HCT116 (cell line): ENCODE data around the gene ABTB2. TPM values are rescaled to one million over a fixed set of nuclear protein-coding genes. Genes with fewer than 3 reads are reported as not detected.

Experiments
- ATAC-seq: fragments of 200-7000 bp; cut with Tn5 transposase; 2 replicates; pipeline ENCODE4 v1.9.1; 2020; ENCODE audit warnings: mild to moderate bottlenecking, moderate library complexity
- BruUV-seq: library from RNA; stranded (reverse); fragments of 400-500 nt; replicated peaks from 2 replicates; lab custom pipeline; 2021; lab: Mats Ljungman, UMichigan
- CTCF ChIA-PET: fragments of 300-600 bp; sonication (Branson Sonifier 250); formaldehyde crosslinking; loops from one replicate; lab custom pipeline; 2021; ENCODE audit warnings: antibody characterized with exemption; lab: Charles Lee
- POLR2A ChIA-PET: fragments of 300-600, 350-600 bp; sonication (Branson Sonifier 250); formaldehyde crosslinking; loops from one replicate; lab custom pipeline; 2021; ENCODE audit warnings: antibody characterized with exemption; lab: Charles Lee
- RAD21 ChIA-PET, 2 experiments: fragments of 300-600 bp; sonication (Branson Sonifier 250); formaldehyde crosslinking; loops; one replicate each; lab custom pipeline; 2023; ENCODE audit warnings: low total read pairs in 2 of 2; ENCODE audit not compliant: uncharacterized antibody in 2 of 2, unreplicated experiment in 2 of 2, low non-redundant PET in 1 of 2; lab: Charles Lee
- DNase-seq: peaks from one replicate; pipeline ENCODE4 v3.0.0-alpha.2; 2010; ENCODE audit warnings: low read depth, low spot score
- H2AFZ ChIP-seq: fragments of 200-600 bp; shearing (Covaris generic), sonication (generic); 2 replicates; pipeline ENCODE4 v1.6.1; 2017; ENCODE audit warnings: low read depth, mixed run types, mixed read lengths, antibody characterized with exemption, low read length; ENCODE audit not compliant: poor library complexity, severe bottlenecking
- H3K27ac ChIP-seq: 2 replicates; pipeline ENCODE4 v1.5.1; 2012; ENCODE audit warnings: low read depth, low read length
- H3K27me3 ChIP-seq: fragments of 200-600 bp; sonication (generic); 2 replicates; pipeline ENCODE4 v1.6.1; 2016; ENCODE audit warnings: mixed run types, low read length, mixed read lengths; ENCODE audit not compliant: insufficient read depth
- H3K36me3 ChIP-seq, 2 experiments: fragments of 200-500 bp in 1 of 2; fragments of 200-600 bp in 1 of 2; sonication (Bioruptor generic) in 1 of 2; sonication (generic) in 1 of 2; 2 replicates each; pipeline versions ENCODE4 v1.5.1 to v1.6.1; 2014 to 2016; ENCODE audit warnings: low read length in 2 of 2, inconsistent platforms in 1 of 2, mixed read lengths in 1 of 2, mixed run types in 1 of 2; ENCODE audit not compliant: insufficient read depth in 2 of 2, control insufficient read depth in 1 of 2
- H3K4me1 ChIP-seq, 2 experiments: fragments of 200-600 bp in 1 of 2; sonication (generic) in 1 of 2; 2 replicates each; pipeline versions ENCODE4 v1.5.1 to v1.6.1; 2012 to 2017; ENCODE audit warnings: low read length in 2 of 2, inconsistent platforms in 1 of 2, mild to moderate bottlenecking in 1 of 2, mixed read lengths in 1 of 2, mixed run types in 1 of 2, moderate library complexity in 1 of 2; ENCODE audit not compliant: insufficient read depth in 2 of 2, control insufficient read depth in 1 of 2
- H3K4me2 ChIP-seq: fragments of 200-600 bp; sonication (generic); 2 replicates; pipeline ENCODE4 v1.6.1; 2017; ENCODE audit warnings: mixed run types, low read length, mixed read lengths
- H3K4me3 ChIP-seq, 2 experiments: fragments of 200-600 bp in 1 of 2; sonication (generic) in 1 of 2; replicated peaks in 1 of 2; 2 replicates each; pipeline ENCODE4 v1.5.1; 2011 to 2016; ENCODE audit warnings: low read length in 2 of 2, control low read depth in 1 of 2, low read depth in 1 of 2, mild to moderate bottlenecking in 1 of 2, mixed read lengths in 1 of 2, mixed run types in 1 of 2
- H3K79me2 ChIP-seq: fragments of 200-600 bp; sonication (generic); 2 replicates; pipeline ENCODE4 v1.6.1; 2017; ENCODE audit warnings: mild to moderate bottlenecking, mixed run types, low read length, moderate library complexity, mixed read lengths; ENCODE audit not compliant: insufficient read depth
- H3K9ac ChIP-seq: fragments of 200-600 bp; sonication (generic); 2 replicates; pipeline ENCODE4 v1.6.1; 2016; ENCODE audit warnings: low read length, mixed read lengths
- H3K9me2 ChIP-seq: fragments of 200-600 bp; sonication (generic), shearing (Covaris generic); 2 replicates; pipeline ENCODE4 v1.6.1; 2017; ENCODE audit warnings: mixed run types, mild to moderate bottlenecking, moderate library complexity; ENCODE audit not compliant: insufficient read depth
- H3K9me3 ChIP-seq, 2 experiments: fragments of 200-500 bp in 1 of 2; fragments of 200-600 bp in 1 of 2; sonication (Bioruptor generic) in 1 of 2; sonication (generic) in 1 of 2; 2 replicates each; pipeline ENCODE4 v1.6.1; 2014 to 2017; ENCODE audit warnings: low read length in 2 of 2, mixed read lengths in 2 of 2, inconsistent platforms in 1 of 2, low read depth in 1 of 2, mild to moderate bottlenecking in 1 of 2, mixed run types in 1 of 2, moderate library complexity in 1 of 2; ENCODE audit not compliant: control insufficient read depth in 1 of 2, insufficient read depth in 1 of 2
- H4K20me1 ChIP-seq: fragments of 200-600 bp; sonication (generic), shearing (Covaris generic); 2 replicates; pipeline ENCODE4 v1.6.1; 2017; ENCODE audit warnings: mixed run types, mild to moderate bottlenecking, moderate library complexity; ENCODE audit not compliant: insufficient read depth
- CEBPB ChIP-seq: IDR thresholded peaks from 2 replicates; pipeline ENCODE4 v1.6.1; 2012; ENCODE audit warnings: low read depth
- CTCF ChIP-seq, 3 experiments: fragments of 200-600 bp in 1 of 3; sonication (generic) in 1 of 3; IDR thresholded peaks in 2 of 3; conservative IDR thresholded peaks in 1 of 3; 2 replicates each; pipeline ENCODE4 v1.5.1; 2012 to 2017; ENCODE audit warnings: low read depth in 2 of 3, low read length in 2 of 3, antibody characterized with exemption in 1 of 3, borderline replicate concordance in 1 of 3, control low read depth in 1 of 3, mild to moderate bottlenecking in 1 of 3, mixed read lengths in 1 of 3, mixed run types in 1 of 3, moderate library complexity in 1 of 3; ENCODE audit not compliant: insufficient read depth in 1 of 3
- EZH2 ChIP-seq: fragments of 200-600 bp; sonication (generic); IDR thresholded peaks from 2 replicates; pipeline ENCODE4 v1.6.1; 2017; ENCODE audit warnings: antibody characterized with exemption, mixed run types
- FOSL1 ChIP-seq: IDR thresholded peaks from 2 replicates; pipeline ENCODE4 v1.6.1; 2012; ENCODE audit warnings: low read depth
- MAX ChIP-seq: IDR thresholded peaks from 2 replicates; pipeline ENCODE4 v1.6.1; 2012
- POLR2A ChIP-seq: IDR thresholded peaks from 2 replicates; pipeline ENCODE4 v1.7.0; 2011; ENCODE audit warnings: borderline replicate concordance; ENCODE audit not compliant: insufficient read depth, insufficient read length; ENCODE audit errors: extremely low read depth
- POLR2AphosphoS5 ChIP-seq: IDR thresholded peaks from 2 replicates; pipeline ENCODE4 v1.6.1; 2011; ENCODE audit warnings: mild to moderate bottlenecking, low read depth, low read length, moderate library complexity
- REST ChIP-seq: IDR thresholded peaks from 2 replicates; pipeline ENCODE4 v1.6.1; 2012; ENCODE audit warnings: low read depth
- SIN3A ChIP-seq: IDR thresholded peaks from 2 replicates; pipeline ENCODE4 v1.6.1; 2012; ENCODE audit warnings: low read depth
- SP1 ChIP-seq: IDR thresholded peaks from 2 replicates; pipeline ENCODE4 v1.6.1; 2012; ENCODE audit warnings: low read depth
- SRF ChIP-seq: IDR thresholded peaks from 2 replicates; pipeline ENCODE4 v1.6.1; 2012; ENCODE audit warnings: low read depth
- TCF7L2 ChIP-seq: IDR thresholded peaks from 2 replicates; pipeline ENCODE4 v1.7.0; 2011; ENCODE audit warnings: borderline replicate concordance, inconsistent platforms; ENCODE audit not compliant: insufficient read depth, insufficient read length; ENCODE audit errors: extremely low read depth
- YY1 ChIP-seq: IDR thresholded peaks from 2 replicates; pipeline ENCODE4 v1.6.1; 2011; ENCODE audit warnings: low read length, low read depth, moderate library complexity, mild to moderate bottlenecking; ENCODE audit not compliant: insufficient replicate concordance; ENCODE audit errors: extremely low read depth
- ZNF274 ChIP-seq: fragments of 200-500 bp; sonication (Bioruptor generic); IDR thresholded peaks from 2 replicates; pipeline ENCODE4 v1.6.1; 2014; ENCODE audit warnings: mild to moderate bottlenecking, low read depth, low read length, inconsistent platforms
- intact Hi-C: fragments of 100-400 bp; cut with micrococcal nuclease; formaldehyde crosslinking; loops from 2 replicates; pipeline ENCODE4 v1.10.0; 2022
- total RNA-seq: library from RNA; stranded (reverse); gene quantifications from one replicate; pipeline ENCODE4 v1.2.1, GENCODE V29; 2021; ENCODE audit not compliant: unreplicated experiment

The ABTB2 gene
- total RNA-seq, 1 experiment from 2014 or later = 6.8 TPM

GRCh38 chr11:34132261-34132965 is 225.4 kb downstream of the ABTB2 start:
- H4K20me1 ChIP-seq = 0 out of 2 replicates have a peak, but pooled peaks cover 7% of the 10 kb centered on the region
- TF ChIP-seq MAX = no peak
- TF ChIP-seq POLR2A = no peak
- TF ChIP-seq TCF7L2 = no peak
- no peak for TF ChIP-seq SIN3A
- no peak for TF ChIP-seq CEBPB
- TF ChIP-seq YY1 = no peak
- RAD21 ChIA-PET = no interaction called here
- intact Hi-C loops = no loop called here
- no peak overlapping the region for H3K4me2 ChIP-seq
- ATAC-seq = no peak
- DNase-seq = no peak
- H3K27ac ChIP-seq = no peak overlapping the region
- no peaks in the 10 kb centered on the region for H3K9me3 ChIP-seq
- H3K27me3 ChIP-seq = no peaks in the 10 kb centered on the region
- H2AFZ ChIP-seq = no peak overlapping the region
- CTCF ChIA-PET = no interaction called here
- peaks cover 66 to 76% of the 10 kb centered on the region in 2 experiments for H3K36me3 ChIP-seq
- H3K9ac ChIP-seq = no peak overlapping the region
- POLR2A ChIA-PET = interaction anchor here (0.6 kb wide), 1 partner anchor 95 kb away, joined by 3 read pairs; no protein-coding TSS in a partner anchor
- no peaks in the 10 kb centered on the region for H3K9me2 ChIP-seq
- no peak overlapping the region for H3K4me3 ChIP-seq
- no peaks in the 10 kb centered on the region for H3K4me1 ChIP-seq
- H3K79me2 ChIP-seq = peaks cover 10% of the 10 kb centered on the region; the same call in 1 of the 2 replicates
- BruUV-seq = no TSS peak

GRCh38 chr11:34128824-34129223 is 229.0 kb downstream of the ABTB2 start:
- ATAC-seq (no peak), DNase-seq (no peak)
- Histone ChIP-seq H3K4me3 (no peak overlapping the region), H3K9me3 (no peaks in the 10 kb centered on the region), H3K79me2 (peaks cover 21% of the 10 kb centered on the region; the same call in 1 of the 2 replicates), H3K27me3 (no peaks in the 10 kb centered on the region), H3K9me2 (no peaks in the 10 kb centered on the region), H3K4me2 (no peak overlapping the region), H2AFZ (no peak overlapping the region), H3K4me1 (no peaks in the 10 kb centered on the region), H3K27ac (no peak overlapping the region), H4K20me1 (0 out of 2 replicates have a peak, but pooled peaks cover 7% of the 10 kb centered on the region), H3K9ac (no peak overlapping the region), H3K36me3 (peaks cover 57 to 64% of the 10 kb centered on the region in 2 experiments)
- no TSS peak for BruUV-seq
- intact Hi-C loops = no loop called here
- RAD21 ChIA-PET = no interaction called here
- POLR2A ChIA-PET = no interaction called here
- CTCF ChIA-PET = no interaction called here
- TF ChIP-seq SP1 = no peak
- no peak for TF ChIP-seq MAX
- TF ChIP-seq POLR2AphosphoS5 = no peak
- no peak for TF ChIP-seq SIN3A
- no peak for TF ChIP-seq REST
- no peak for TF ChIP-seq SRF
- TF ChIP-seq ZNF274 = no peak
- no peak for TF ChIP-seq POLR2A
- TF ChIP-seq FOSL1 = no peak
- TF ChIP-seq EZH2 = no peak
- TF ChIP-seq CTCF (IDR thresholded peaks at IDR 0.05 in 2 of 3, conservative IDR thresholded peaks at IDR 0.05 in 1 of 3; ENCODE audit: borderline replicate concordance in 1 of 3, insufficient read depth in 1 of 3, low read depth in 2 of 3, low read length in 2 of 3) = no peak
